ENCODE results near the gene PPM1J. TPM values are rescaled to one million over a fixed set of nuclear protein-coding genes. Genes with fewer than 3 reads are reported as not detected.

Gene PPM1J
- total RNA-seq, 2 experiments from 2014 or later: 1.7 to 2.8 TPM

DNA sequence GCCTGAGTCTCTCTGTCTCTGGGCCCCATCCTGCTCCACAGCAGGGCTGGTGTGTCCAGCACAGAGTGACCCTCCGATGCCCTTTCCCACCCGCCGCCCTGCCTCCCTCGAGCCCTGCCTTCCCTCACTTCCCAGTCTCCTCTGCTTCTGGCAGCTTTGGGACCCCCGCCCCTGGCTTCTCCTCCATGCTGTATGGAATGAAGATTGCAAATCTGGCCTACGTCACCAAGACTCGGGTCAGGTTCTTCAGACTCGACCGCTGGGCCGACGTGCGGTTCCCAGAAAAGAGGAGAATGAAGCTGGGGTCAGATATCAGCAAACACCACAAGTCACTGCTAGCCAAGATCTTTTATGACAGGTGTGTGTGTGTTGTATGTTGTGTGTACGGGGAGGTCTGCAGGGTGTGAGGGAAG lies 26.3 kb downstream of the PPM1J start:
- peaks cover 3% of the 10 kb centered on the region for H3K4me1 Mint-ChIP-seq (ENCODE audit: low read depth)
- H3K27ac Mint-ChIP-seq: peak overlapping the region; percentile 34
- ChIA-PET CTCF (no interaction called here), POLR2A (interaction anchor here (0.6 to 1.3 kb wide), 4 partner anchors 12 to 266 kb away, joined by 3 to 6 read pairs (median 4); partner anchors contain the start of gene MOV10)
- no peaks in the 10 kb centered on the region for H3K27me3 Mint-ChIP-seq
- intact Hi-C loops (cut with micrococcal nuclease): no loop called here
- H3K4me3 Mint-ChIP-seq: no peak overlapping the region
- H3K9me3 Mint-ChIP-seq: no peaks in the 10 kb centered on the region
- no peak for TF ChIP-seq CTCF (IDR thresholded peaks at IDR 0.05)
- DNase-seq (no peak), ATAC-seq (no peak)
- H3K36me3 Mint-ChIP-seq (ENCODE audit: low read depth): peaks cover 16% of the 10 kb centered on the region

DNA sequence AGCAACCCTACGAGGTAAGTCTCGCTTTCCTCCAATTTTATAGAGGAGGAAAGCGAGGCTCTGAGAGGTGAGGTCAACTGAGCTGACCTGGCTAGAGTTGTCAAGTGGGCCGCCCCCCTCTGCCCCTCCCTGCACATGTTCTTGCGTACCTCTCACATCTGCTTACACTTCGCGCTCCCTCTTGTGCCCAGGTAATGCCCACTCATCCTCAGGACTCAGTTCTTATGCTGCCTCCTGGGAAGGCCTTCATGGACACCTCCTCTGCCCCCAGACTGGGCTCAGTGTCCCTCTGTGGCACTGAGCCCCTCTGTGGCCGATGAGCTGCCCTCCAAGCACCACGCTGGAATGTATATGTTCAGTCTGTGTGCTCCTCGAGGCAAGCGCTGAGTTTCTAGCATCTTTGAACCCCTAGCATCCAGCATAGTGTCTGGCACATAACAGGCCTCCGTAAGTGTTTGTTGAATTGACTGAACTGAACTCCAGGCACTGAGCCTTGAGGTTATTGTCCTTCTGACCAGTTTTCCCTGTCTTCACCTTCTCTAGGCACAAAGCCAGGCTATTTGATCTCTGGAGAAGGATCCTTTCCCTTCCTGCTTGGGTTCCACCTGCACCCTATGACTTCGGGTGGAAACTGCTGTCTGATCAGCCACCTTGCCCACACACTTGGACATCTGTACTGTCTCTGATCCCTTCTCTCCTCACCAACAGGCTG lies 27.2 kb downstream of the PPM1J start:
- CTCF ChIA-PET: no interaction called here

GRCh38 chr1:112687361-112687760 lies 27.8 kb downstream of the PPM1J start:
- DNase-seq (no peak), ATAC-seq (no peak)
- Mint-ChIP-seq H3K4me3 (no peak overlapping the region), H3K27me3 (no peaks in the 10 kb centered on the region), H3K36me3 (ENCODE audit: low read depth) (peaks cover 14% of the 10 kb centered on the region), H3K9me3 (no peaks in the 10 kb centered on the region), H3K4me1 (ENCODE audit: low read depth) (peaks cover 3% of the 10 kb centered on the region), H3K27ac (no peak overlapping the region)
- TF ChIP-seq CTCF (IDR thresholded peaks at IDR 0.05): no peak
- CTCF ChIA-PET: no interaction called here
- POLR2A ChIA-PET: no interaction called here
- intact Hi-C loops (cut with micrococcal nuclease): no loop called here

More for the DNA sequence above, 27.2 kb downstream of the PPM1J start:
- Mint-ChIP-seq H3K4me3 (no peak overlapping the region), H3K4me1 (ENCODE audit: low read depth) (peaks cover 3% of the 10 kb centered on the region), H3K36me3 (ENCODE audit: low read depth) (peaks cover 15% of the 10 kb centered on the region), H3K27me3 (no peaks in the 10 kb centered on the region), H3K9me3 (no peaks in the 10 kb centered on the region), H3K27ac (peak overlapping the region; percentile 19)
- TF ChIP-seq CTCF (IDR thresholded peaks at IDR 0.05): no peak
- POLR2A ChIA-PET: interaction anchor here (0.6 kb wide), 1 partner anchor 267 kb away, joined by 3 read pairs; no protein-coding TSS in a partner anchor
- DNase-seq (no peak), ATAC-seq (no peak)
- intact Hi-C loops (cut with micrococcal nuclease): no loop called here

GRCh38 chr1:112686835-112687234 lies 28.3 kb downstream of the PPM1J start:
- H3K4me3 Mint-ChIP-seq: no peak overlapping the region
- POLR2A ChIA-PET: interaction anchor here (1.8 kb wide), 1 partner anchor 15 kb away, joined by 4 read pairs; no protein-coding TSS in a partner anchor
- peaks cover 3% of the 10 kb centered on the region for H3K4me1 Mint-ChIP-seq (ENCODE audit: low read depth)
- intact Hi-C loops (cut with micrococcal nuclease): no loop called here
- no peaks in the 10 kb centered on the region for H3K27me3 Mint-ChIP-seq
- peaks cover 12% of the 10 kb centered on the region for H3K36me3 Mint-ChIP-seq (ENCODE audit: low read depth)
- ATAC-seq: no peak
- no peaks in the 10 kb centered on the region for H3K9me3 Mint-ChIP-seq
- no peak for DNase-seq
- CTCF ChIA-PET: no interaction called here
- H3K27ac Mint-ChIP-seq: no peak overlapping the region
- TF ChIP-seq CTCF (IDR thresholded peaks at IDR 0.05): no peak

DNA sequence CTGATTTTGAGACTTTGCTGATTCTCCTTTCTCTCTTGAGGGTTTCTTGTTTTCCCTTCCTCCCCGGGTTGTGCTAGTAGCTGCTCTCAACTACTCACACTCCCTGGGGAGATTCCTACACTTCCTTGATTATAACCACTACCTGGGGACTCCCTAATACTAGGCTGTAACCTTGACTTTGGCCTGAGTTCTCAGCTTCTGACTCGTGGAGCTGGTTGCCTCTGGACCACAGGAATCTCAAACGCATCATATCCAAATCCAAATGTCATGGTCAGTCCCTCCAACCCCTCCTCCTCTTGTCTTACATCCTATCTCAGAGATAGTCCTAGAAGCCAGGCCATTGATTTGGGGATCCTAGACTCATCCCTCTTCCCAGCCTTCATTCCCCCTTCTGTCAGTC lies 28.7 kb downstream of the PPM1J start:
- CTCF ChIA-PET: no interaction called here
- H3K4me3 Mint-ChIP-seq: no peak overlapping the region
- H3K9me3 Mint-ChIP-seq: no peaks in the 10 kb centered on the region
- H3K36me3 Mint-ChIP-seq (ENCODE audit: low read depth): peaks cover 9% of the 10 kb centered on the region
- no peak overlapping the region for H3K27ac Mint-ChIP-seq
- POLR2A ChIA-PET: interaction anchor here (1.8 kb wide), 1 partner anchor 14 kb away, joined by 4 read pairs; no protein-coding TSS in a partner anchor
- H3K4me1 Mint-ChIP-seq (ENCODE audit: low read depth): peaks cover 3% of the 10 kb centered on the region
- no peaks in the 10 kb centered on the region for H3K27me3 Mint-ChIP-seq
- ATAC-seq: no peak
- TF ChIP-seq CTCF (IDR thresholded peaks at IDR 0.05): no peak
- DNase-seq: no peak
- intact Hi-C loops (cut with micrococcal nuclease): no loop called here
